ENCODE data around the gene NOX3. TPM values are rescaled to one million over a fixed set of nuclear protein-coding genes. Genes with fewer than 3 reads are reported as not detected.

NOX3 gene, protein sequence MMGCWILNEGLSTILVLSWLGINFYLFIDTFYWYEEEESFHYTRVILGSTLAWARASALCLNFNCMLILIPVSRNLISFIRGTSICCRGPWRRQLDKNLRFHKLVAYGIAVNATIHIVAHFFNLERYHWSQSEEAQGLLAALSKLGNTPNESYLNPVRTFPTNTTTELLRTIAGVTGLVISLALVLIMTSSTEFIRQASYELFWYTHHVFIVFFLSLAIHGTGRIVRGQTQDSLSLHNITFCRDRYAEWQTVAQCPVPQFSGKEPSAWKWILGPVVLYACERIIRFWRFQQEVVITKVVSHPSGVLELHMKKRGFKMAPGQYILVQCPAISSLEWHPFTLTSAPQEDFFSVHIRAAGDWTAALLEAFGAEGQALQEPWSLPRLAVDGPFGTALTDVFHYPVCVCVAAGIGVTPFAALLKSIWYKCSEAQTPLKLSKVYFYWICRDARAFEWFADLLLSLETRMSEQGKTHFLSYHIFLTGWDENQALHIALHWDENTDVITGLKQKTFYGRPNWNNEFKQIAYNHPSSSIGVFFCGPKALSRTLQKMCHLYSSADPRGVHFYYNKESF
- not detected in 2 replicates for total RNA-seq

DNA sequence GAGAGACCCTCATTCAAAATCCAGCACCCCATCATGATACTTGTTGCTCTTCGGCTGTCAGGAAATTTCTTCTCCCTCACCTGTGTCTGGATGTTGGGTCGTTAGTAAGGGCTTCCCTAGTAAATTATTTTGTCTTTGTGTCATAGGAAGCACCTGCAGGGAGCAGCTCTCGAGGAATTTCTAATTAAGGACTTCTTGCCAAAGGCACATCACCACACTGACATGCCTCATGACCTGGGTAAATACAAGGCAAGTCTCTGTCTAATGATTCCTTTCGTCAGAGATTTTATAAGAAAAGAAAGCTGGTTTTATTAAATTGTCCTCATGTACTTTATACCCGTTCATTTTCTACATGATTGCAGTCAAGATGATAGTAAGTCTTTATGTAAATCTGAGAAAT, at the start of gene NOX3:
Gene NOX3, minus strand, starts transcription at position 74 of the 400 bp plus-strand sequence. Its CDS starts 39 bp downstream, at position 35.

Other genes starting within 250 kb of the NOX3 start
- gene CLDN20, start 191.8 kb downstream of the NOX3 start, total RNA-seq = not detected in 2 replicates
- gene TFB1M, start 141.4 kb downstream of the NOX3 start, total RNA-seq = 28.7 and 36.1 TPM in 2 replicates

All from uterine smooth muscle cell (primary cell).